Aorta (tissue), 5 donors: ENCODE results near the gene TOPAZ1. TPM values are rescaled to one million over a fixed set of nuclear protein-coding genes. Genes with fewer than 3 reads are reported as not detected.

Experiments used
- ATAC-seq: fragments of 200-7000 bp; cut with Tn5 transposase; one replicate; pipeline ENCODE4 v1.9.1; 2022; ENCODE audit warnings: moderate library complexity; ENCODE audit not compliant: low FRiP score
- DNase-seq, 2 donors: peaks; one replicate each; pipeline ENCODE4 v3.0.0-alpha.2; 2020
- H3K27ac ChIP-seq, 2 donors: one replicate each; pipeline ENCODE4 v1.5.1; 2013; ENCODE audit warnings: low read length in 2 of 2, mild to moderate bottlenecking in 2 of 2, moderate library complexity in 2 of 2, control low read depth in 1 of 2, inconsistent platforms in 1 of 2, low read depth in 1 of 2
- H3K27me3 ChIP-seq, 2 donors: one replicate each; pipeline ENCODE4 v1.6.1; 2013; ENCODE audit warnings: control low read depth in 1 of 2, low read length in 1 of 2, mild to moderate bottlenecking in 1 of 2, moderate library complexity in 1 of 2; ENCODE audit not compliant: insufficient read depth in 2 of 2, control insufficient read depth in 1 of 2
- H3K36me3 ChIP-seq, 2 donors: one replicate each; pipeline ENCODE4 v1.6.1; 2013; ENCODE audit warnings: control low read depth in 1 of 2, low read length in 1 of 2, mild to moderate bottlenecking in 1 of 2; ENCODE audit not compliant: insufficient read depth in 2 of 2, control insufficient read depth in 1 of 2
- H3K4me1 ChIP-seq, 2 donors: one replicate each; pipeline ENCODE4 v1.6.1; 2013; ENCODE audit warnings: low read length in 2 of 2, control low read depth in 1 of 2, mild to moderate bottlenecking in 1 of 2, moderate library complexity in 1 of 2; ENCODE audit not compliant: insufficient read depth in 2 of 2, control insufficient read depth in 1 of 2
- H3K4me3 ChIP-seq, 2 donors: one replicate each; pipeline ENCODE4 v1.5.1; 2013; ENCODE audit warnings: low read length in 2 of 2, control low read depth in 1 of 2, mild to moderate bottlenecking in 1 of 2
- H3K9me3 ChIP-seq: one replicate; pipeline ENCODE4 v1.6.1; 2013; ENCODE audit warnings: mild to moderate bottlenecking, low read length; ENCODE audit not compliant: control insufficient read depth
- WGBS, 2 donors: extraction: QIAGEN DNeasy Blood & Tissue Kit; methylation state at CpG; one replicate each; pipeline ENCODE4 v1.1.7; 2013; 5-methylcytosine and 5-hydroxymethylcytosine counted together
- intact Hi-C, 2 donors: fragments of 100-400 bp; cut with DNase I; formaldehyde crosslinking; loops; one replicate each; pipeline versions ENCODE4 v1.14.2 to v1.15.0; 2022
- polyA plus RNA-seq, 2 donors: library from polyadenylated mRNA; stranded (reverse); fragments of 200-250 nt; gene quantifications; one replicate each; pipeline ENCODE4 v1.2.3, GENCODE V29; 2013
- total RNA-seq, 2 donors: library from RNA; stranded (reverse); fragmentation: NEBNext Ultra II Directional; extraction: Animal tissue kit (Norgen Biotek cat#: 25700); gene quantifications; one replicate each; pipeline ENCODE4 v1.2.1, GENCODE V29; 2021
- donor health status: healthy with polysubstance abuse.
- donor health status: Bipolar disorder and iron deficiency.
- donor health status: DM: no; HTN: no; CAD: no.
- donor health status: DM: no; HTN: no; CAD: no.
- donor health status: DM: yes; HTN: yes; CAD: no.

Gene TOPAZ1
- total and polyA plus RNA-seq, 4 donors: not detected

GRCh38 chr3:44329946-44330345, 88.3 kb downstream of the TOPAZ1 start:
- no peaks in the 10 kb centered on the region for H3K27me3 ChIP-seq
- intact Hi-C loops: loop anchor here (10.0 kb wide), 3 partner anchors 65 to 175 kb away; partner anchors contain the start of gene ZNF445 (in 2 of the 2)
- no peak overlapping the region for H3K27ac ChIP-seq
- peaks cover 0 to 1% of the 10 kb centered on the region in 2 donors for H3K4me1 ChIP-seq
- H3K4me3 ChIP-seq: no peak overlapping the region
- ATAC-seq (no peak), DNase-seq (no peak)
- H3K36me3 ChIP-seq: no peaks in the 10 kb centered on the region
- no peaks in the 10 kb centered on the region for H3K9me3 ChIP-seq

GRCh38 chr3:44330444-44330843, 88.8 kb downstream of the TOPAZ1 start:
- ATAC-seq (no peak), DNase-seq (no peak)
- Histone ChIP-seq H3K27ac (no peak overlapping the region), H3K9me3 (no peaks in the 10 kb centered on the region), H3K4me1 (peaks cover 0 to 1% of the 10 kb centered on the region in 2 donors), H3K36me3 (no peaks in the 10 kb centered on the region), H3K27me3 (no peaks in the 10 kb centered on the region), H3K4me3 (no peak overlapping the region)
- intact Hi-C loops: loop anchor here (10.0 kb wide), 2 partner anchors 144 to 174 kb away; partner anchors contain the start of gene ZNF445 (in 1 of the 2)
- 89 to 92% methylated on average over 2 of the region's 2 CpGs for WGBS, 2 donors

- H3K27me3 ChIP-seq: no peaks in the 10 kb centered on the region
These were observed 92.6 kb downstream of the TOPAZ1 start for GRCh38 chr3:44334326-44334725.

GRCh38 chr3:44337248-44337785, 95.6 kb downstream of the TOPAZ1 start:
- 3 to 6% methylated on average over 5 of the region's 5 CpGs for WGBS, 2 donors
- ATAC-seq: no peak
- intact Hi-C loops: loop anchor here (1.0 to 10.0 kb wide), 5 partner anchors 12 to 640 kb away; partner anchors contain the start of genes EXOSC7 (in 1 of the 2), ZDHHC3 (in 1 of the 2) and ZNF445 (in 1 of the 2)

More at GRCh38 chr3:44334326-44334725, 92.6 kb downstream of the TOPAZ1 start:
- Histone ChIP-seq H3K36me3 (no peaks in the 10 kb centered on the region), H3K27ac (no peak overlapping the region), H3K4me1 (no peaks in the 10 kb centered on the region), H3K9me3 (no peaks in the 10 kb centered on the region), H3K4me3 (no peak overlapping the region)
- intact Hi-C loops: loop anchor here (10.0 kb wide), 2 partner anchors 140 to 170 kb away; partner anchors contain the start of gene ZNF445 (in 1 of the 2)
- DNase-seq: no peak
- 88 to 97% methylated on average over 2 of the region's 2 CpGs for WGBS, 2 donors
- ATAC-seq: no peak

GRCh38 chr3:44338010-44338827, 96.5 kb downstream of the TOPAZ1 start, which contains the start of gene TCAIM:
Gene TCAIM (plus strand): TSS chr3:44338766. CDS start chr3:44354783, 16,017 bp downstream.
- WGBS, 2 donors: 0% methylated on average over 72 to 77 of the region's 77 CpGs
- Histone ChIP-seq H3K9me3 (no peaks in the 10 kb centered on the region), H3K27ac (peak within 1 kb of the TSS; percentile 32 to 93), H3K4me1 (peaks cover 0 to 4% of the 10 kb centered on the region in 2 donors), H3K4me3 (peak within 1 kb of the TSS; percentile 63 to 83), H3K27me3 (no peaks in the 10 kb centered on the region), H3K36me3 (no peaks in the 10 kb centered on the region)
- intact Hi-C loops: loop anchor here (5.0 to 10.0 kb wide), 4 partner anchors 104 to 639 kb away; partner anchors contain the start of genes EXOSC7 (in 1 of the 2), ZDHHC3 (in 1 of the 2) and ZNF445 (in 1 of the 2)
- DNase-seq (peak; percentile 99), ATAC-seq (peak; percentile 98)

More at GRCh38 chr3:44337248-44337785, 95.6 kb downstream of the TOPAZ1 start:
- Histone ChIP-seq H3K4me1 (peaks cover 0 to 4% of the 10 kb centered on the region in 2 donors), H3K9me3 (no peaks in the 10 kb centered on the region), H3K4me3 (peak overlapping the region; percentile 28 to 63), H3K27me3 (no peaks in the 10 kb centered on the region), H3K36me3 (no peaks in the 10 kb centered on the region), H3K27ac (peak overlapping the region in 1 of 2 donors; percentile 11)
- no peak for DNase-seq

GRCh38 chr3:44338828-44339127, 97.1 kb downstream of the TOPAZ1 start:
- WGBS, 2 donors: 0 to 1% methylated on average over 15 of the region's 15 CpGs
- Histone ChIP-seq H3K27me3 (no peaks in the 10 kb centered on the region), H3K4me3 (peak overlapping the region; percentile 32 to 63), H3K9me3 (no peaks in the 10 kb centered on the region), H3K36me3 (no peaks in the 10 kb centered on the region), H3K4me1 (peaks cover 0 to 4% of the 10 kb centered on the region in 2 donors), H3K27ac (peak overlapping the region in 1 of 2 donors; percentile 93)
- ATAC-seq (no peak), DNase-seq (no peak)
- intact Hi-C loops: loop anchor here (5.0 to 10.0 kb wide), 4 partner anchors 104 to 639 kb away; partner anchors contain the start of genes EXOSC7 (in 1 of the 2), ZDHHC3 (in 1 of the 2) and ZNF445 (in 1 of the 2)

- DNase-seq (no peak), ATAC-seq (no peak)
- intact Hi-C loops: loop anchor here (5.0 to 10.0 kb wide), 4 partner anchors 103 to 638 kb away; partner anchors contain the start of genes EXOSC7 (in 1 of the 2), ZDHHC3 (in 1 of the 2) and ZNF445 (in 1 of the 2)
- Histone ChIP-seq H3K27ac (peak overlapping the region; percentile 48 to 60), H3K27me3 (no peaks in the 10 kb centered on the region), H3K36me3 (no peaks in the 10 kb centered on the region), H3K4me3 (peak overlapping the region; percentile 63 to 83), H3K9me3 (no peaks in the 10 kb centered on the region), H3K4me1 (peaks cover 0 to 4% of the 10 kb centered on the region in 2 donors)
- 4 to 9% methylated on average over 11 of the region's 11 CpGs for WGBS, 2 donors
These were observed 97.7 kb downstream of the TOPAZ1 start for GRCh38 chr3:44339181-44340057.

GRCh38 chr3:44340058-44340395, 98.3 kb downstream of the TOPAZ1 start:
- Histone ChIP-seq H3K4me1 (peaks cover 0 to 4% of the 10 kb centered on the region in 2 donors), H3K4me3 (peak overlapping the region; percentile 63 to 83), H3K27me3 (no peaks in the 10 kb centered on the region), H3K36me3 (no peaks in the 10 kb centered on the region), H3K9me3 (no peaks in the 10 kb centered on the region), H3K27ac (peak overlapping the region; percentile 56 to 60)
- intact Hi-C loops: no loop called here
- WGBS, 2 donors: 51 to 58% methylated on average over 3 of the region's 3 CpGs
- ATAC-seq (no peak), DNase-seq (no peak)
